ENCODE measurements around the gene SESN3. TPM values are rescaled to one million over a fixed set of nuclear protein-coding genes. Genes with fewer than 3 reads are reported as not detected.
"Not testable (repeated sequence)": the region's sequence is repeated elsewhere in the genome, so short reads cannot be mapped to it uniquely, and the experiment has no call there.

The SESN3 gene
- total RNA-seq, 2 donors from 2014 or later = 9.2 to 15.7 TPM

GRCh38 chr11:95142431-95142830 lies 88.6 kb downstream of the SESN3 start:
- DNase-seq (no peak), ATAC-seq (no peak)
- intact Hi-C loops (cut with DNase I, micrococcal nuclease) = loop anchor here in 1 of 2 donors (5.0 to 10.0 kb wide), 2 partner anchors 70 to 168 kb away; partner anchors contain the start of genes CWC15 and KDM4D

DNA sequence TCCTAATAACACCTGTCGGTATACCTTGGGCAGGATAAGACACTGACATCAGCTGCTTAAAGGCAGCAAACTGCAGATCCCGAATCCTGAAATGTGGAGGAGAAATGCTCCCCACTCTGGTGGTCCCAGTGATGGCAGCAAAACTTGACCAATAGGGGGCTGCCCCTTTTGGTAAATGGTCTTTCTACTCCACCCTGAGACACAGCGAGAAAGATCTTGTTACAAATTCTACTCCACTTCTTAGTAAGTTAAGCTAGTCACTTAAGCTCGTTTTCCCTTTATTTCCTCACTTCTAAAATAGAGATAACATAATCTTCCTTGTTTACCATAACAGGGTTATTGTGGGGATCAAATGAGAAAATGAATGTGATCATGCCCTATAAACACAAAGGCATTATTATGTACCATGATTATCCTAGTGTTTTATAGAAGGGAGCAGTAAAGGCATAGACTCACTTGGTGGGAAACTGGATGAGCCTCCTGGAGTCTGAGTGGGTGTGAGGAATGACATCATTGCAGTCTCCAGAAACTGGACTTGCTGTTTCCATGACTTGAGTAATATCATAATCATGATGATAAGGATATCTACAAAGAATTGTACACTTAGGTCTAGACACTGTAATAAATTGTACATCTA lies 90.5 kb downstream of the SESN3 start:
- peak; percentile 72 for ATAC-seq
- DNase-seq = no peak
- intact Hi-C loops (cut with DNase I, micrococcal nuclease) = loop anchor here in 1 of 2 donors (5.0 to 10.0 kb wide), 2 partner anchors 68 to 166 kb away; partner anchors contain the start of genes CWC15 and KDM4D

GRCh38 chr11:95138448-95138847 lies 92.6 kb downstream of the SESN3 start:
- intact Hi-C loops (cut with DNase I, micrococcal nuclease) = no loop called here
- ATAC-seq (peak; percentile 85), DNase-seq (no peak)

DNA sequence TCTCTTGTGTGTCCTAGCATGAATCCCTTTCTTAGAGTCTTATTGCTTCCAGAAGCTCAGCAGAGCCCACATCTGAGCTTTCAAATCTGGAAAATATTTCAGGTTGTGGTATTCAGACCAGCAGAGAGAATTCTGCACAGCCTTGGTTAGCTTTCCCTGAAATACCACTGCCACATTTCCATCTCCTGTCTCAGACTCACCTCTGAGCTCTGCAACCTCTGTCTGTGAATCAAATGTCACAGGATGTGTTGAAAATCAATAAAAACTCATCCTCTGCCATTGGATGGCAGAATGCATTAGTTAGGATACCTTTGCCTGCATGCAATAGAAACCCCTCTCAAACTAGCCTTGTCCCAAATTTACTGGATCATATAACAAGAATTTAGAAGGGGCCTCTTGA lies 93.7 kb downstream of the SESN3 start:
- intact Hi-C loops (cut with DNase I, micrococcal nuclease) = no loop called here
- ATAC-seq = no peak
- DNase-seq = no peak

GRCh38 chr11:95136747-95137146 lies 94.3 kb downstream of the SESN3 start:
- DNase-seq; ATAC-seq; intact Hi-C loops (cut with DNase I, micrococcal nuclease): not testable (repeated sequence)

DNA sequence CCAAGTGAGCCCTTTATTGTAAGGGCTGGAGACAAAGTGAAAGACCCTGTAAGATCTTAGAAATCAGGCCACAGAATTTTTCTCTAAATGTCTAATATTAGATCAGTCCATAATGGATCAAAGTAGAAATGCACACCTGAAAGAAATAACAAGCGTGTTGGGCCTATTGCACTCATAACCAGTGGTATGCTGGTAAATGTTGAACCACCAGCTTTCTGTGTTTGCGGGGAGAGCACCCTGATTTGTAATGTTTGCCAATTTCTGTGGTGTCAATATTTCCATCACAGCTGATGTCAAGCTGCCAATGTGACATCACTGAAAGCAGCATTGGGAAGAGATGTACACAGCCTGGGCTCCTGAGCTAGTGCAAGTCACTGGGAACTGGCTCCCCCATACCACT lies 95.1 kb downstream of the SESN3 start:
- ATAC-seq = no peak
- intact Hi-C loops (cut with DNase I, micrococcal nuclease) = no loop called here
- no peak for DNase-seq

DNA sequence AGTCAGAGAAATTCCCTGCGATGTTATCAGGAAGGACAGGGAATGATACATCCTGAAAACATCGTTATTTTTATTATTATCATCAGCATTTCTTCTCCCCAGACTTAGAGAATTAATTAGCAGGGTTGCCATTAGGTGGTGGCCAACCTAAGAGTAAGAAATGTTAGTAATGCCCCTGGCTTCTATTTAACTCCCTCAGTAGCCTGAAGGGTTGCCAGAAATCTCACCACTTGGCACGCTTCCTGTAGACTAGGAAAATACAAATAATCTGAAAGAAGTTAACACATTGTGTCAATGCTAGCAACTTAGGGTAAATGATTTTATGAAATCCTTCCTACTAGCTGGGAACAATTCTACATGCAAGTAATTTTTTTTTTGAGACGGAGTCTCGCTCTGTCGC lies 95.8 kb downstream of the SESN3 start:
- no peak for DNase-seq
- ATAC-seq = no peak
- intact Hi-C loops (cut with DNase I, micrococcal nuclease) = no loop called here

GRCh38 chr11:95134491-95134890 lies 96.5 kb downstream of the SESN3 start:
- intact Hi-C loops (cut with DNase I, micrococcal nuclease) = no loop called here
- no peak for DNase-seq

GRCh38 chr11:95132956-95133355 lies 98.0 kb downstream of the SESN3 start:
- intact Hi-C loops (cut with DNase I, micrococcal nuclease) = no loop called here
- DNase-seq = peak in 1 of 2 donors; percentile 52
- ATAC-seq = peak; percentile 98

More at GRCh38 chr11:95134491-95134890, 96.5 kb downstream of the SESN3 start:
- ATAC-seq = no peak

- no peak for ATAC-seq
- intact Hi-C loops (cut with DNase I, micrococcal nuclease) = no loop called here
- no peak for DNase-seq
Measured at GRCh38 chr11:95128602-95129001, 102.4 kb downstream of the SESN3 start.

DNA sequence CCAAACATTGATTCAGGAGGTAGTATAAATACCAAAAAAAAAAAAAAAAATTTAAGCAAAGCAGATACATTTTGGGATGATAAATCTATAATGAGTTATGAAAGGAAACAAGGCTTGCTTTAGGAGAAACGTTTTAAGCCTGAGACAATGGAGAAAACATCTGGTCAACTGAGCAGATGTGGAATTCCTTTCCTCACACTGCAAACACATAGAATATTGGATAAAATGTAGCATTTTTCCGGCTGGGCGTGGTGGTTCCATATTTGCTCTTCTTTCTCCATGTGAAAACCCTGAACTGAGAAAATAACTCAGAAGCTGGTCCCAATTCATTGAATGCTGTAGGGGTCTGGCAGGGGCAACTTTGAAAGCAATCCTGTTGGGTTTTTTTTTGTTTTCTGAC lies 107.4 kb downstream of the SESN3 start:
- DNase-seq (no peak), ATAC-seq (no peak)
- intact Hi-C loops (cut with DNase I, micrococcal nuclease) = no loop called here

DNA sequence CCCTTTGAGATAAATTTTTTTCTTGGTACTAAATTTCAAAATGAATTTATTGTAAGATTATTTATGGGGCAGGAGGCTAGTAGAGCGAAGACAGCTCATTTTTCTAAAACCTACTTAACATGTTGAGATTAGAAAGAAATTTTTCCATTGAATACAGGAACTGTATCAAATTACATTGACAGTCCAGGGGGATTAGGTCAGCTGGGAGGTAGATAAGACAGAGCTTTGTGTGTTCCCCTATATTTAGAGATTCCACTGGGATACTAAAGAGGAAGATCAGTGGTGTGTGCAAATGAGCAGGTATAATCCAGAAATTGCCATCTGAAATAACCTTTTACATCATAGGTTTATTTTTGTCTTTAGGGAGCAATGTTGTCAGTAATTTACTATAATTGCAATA lies 109.3 kb downstream of the SESN3 start:
- no peak for ATAC-seq

DNA sequence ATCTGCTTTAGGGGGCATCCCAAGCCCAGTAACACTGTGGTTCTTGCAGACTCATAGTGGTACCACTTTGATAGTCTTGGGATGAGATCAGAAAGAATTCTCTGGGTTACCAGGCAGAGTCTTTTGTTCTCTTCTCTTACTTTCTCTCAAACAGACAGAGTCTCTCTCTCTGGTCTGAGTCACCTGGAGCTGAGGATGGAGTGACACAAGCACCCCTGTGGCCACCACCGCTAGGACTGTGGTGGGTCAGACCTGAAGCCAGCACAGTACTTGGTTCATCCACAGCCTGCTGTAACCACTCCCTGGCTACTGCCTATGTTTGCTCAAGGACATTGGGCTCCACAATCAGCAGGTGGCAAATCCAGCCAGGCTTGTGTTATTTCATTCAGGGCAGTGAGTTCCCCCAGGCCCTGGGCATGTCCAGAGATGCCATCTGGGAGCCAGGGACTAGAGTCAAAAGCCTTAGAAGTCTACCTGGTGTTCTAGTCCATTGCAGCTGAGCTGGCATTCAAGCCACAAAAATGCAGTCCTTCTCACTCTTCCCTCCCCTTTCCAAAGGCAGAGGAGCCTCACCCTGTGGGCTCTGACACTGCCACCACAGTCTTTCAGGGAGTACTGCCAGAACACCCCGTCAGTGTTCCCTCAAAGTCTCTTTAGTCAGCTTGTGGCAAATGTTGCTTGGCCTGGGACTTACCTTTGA lies 111.5 kb downstream of the SESN3 start:
- intact Hi-C loops (cut with DNase I, micrococcal nuclease) = no loop called here
- ATAC-seq (peak; percentile 37), DNase-seq (no peak)

More for the DNA sequence above, 109.3 kb downstream of the SESN3 start:
- no peak for DNase-seq
- intact Hi-C loops (cut with DNase I, micrococcal nuclease) = no loop called here

DNA sequence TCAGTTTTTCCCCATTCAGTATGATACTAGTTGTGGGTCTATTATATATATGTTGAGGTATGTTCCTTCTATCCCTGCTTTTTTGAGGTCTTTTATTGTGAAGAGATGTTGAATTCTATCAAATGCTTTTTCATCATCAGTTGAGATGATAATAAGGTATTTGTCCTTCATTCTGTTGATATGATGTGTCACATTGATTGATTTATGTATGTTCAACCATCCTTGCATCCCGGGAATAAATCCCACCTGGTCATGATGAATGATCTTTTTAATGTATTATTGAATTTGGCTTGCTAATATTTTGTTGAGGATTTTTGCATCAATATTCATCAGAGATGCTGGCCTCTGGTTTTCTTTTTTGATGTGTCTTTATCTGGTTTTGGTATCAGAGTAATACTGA lies 115.4 kb downstream of the SESN3 start:
- no peak for ATAC-seq

More for the DNA sequence above, 115.4 kb downstream of the SESN3 start:
- DNase-seq = no peak
- intact Hi-C loops (cut with DNase I, micrococcal nuclease) = no loop called here

Other genes with a start within 250 kb of the SESN3 start
- gene KDM4E, start 205.9 kb downstream of the SESN3 start, total RNA-seq = not detected
- not detected for gene KDM4F, start 181.8 kb downstream of the SESN3 start, total RNA-seq
- gene SRSF8, start 164.3 kb downstream of the SESN3 start, total RNA-seq = 10 to 100 TPM; 42.8 to 52.7 TPM
- gene ENDOD1, start 141.4 kb downstream of the SESN3 start, total RNA-seq = 100 to 1,000 TPM in 1 of 2 donors, 10 to 100 TPM in 1; 98.9 to 108 TPM

All from left colon (tissue), 2 donors.